ENCODE measurements around the gene EDNRA. TPM values are rescaled to one million over a fixed set of nuclear protein-coding genes. Genes with fewer than 3 reads are reported as not detected.

The EDNRA gene
- total and polyA plus RNA-seq, 2 of the 8 experiments (the other 6 are each of a cell fraction or from before 2014, with no cell fraction given), result 1.7 to 3.3 TPM

DNA sequence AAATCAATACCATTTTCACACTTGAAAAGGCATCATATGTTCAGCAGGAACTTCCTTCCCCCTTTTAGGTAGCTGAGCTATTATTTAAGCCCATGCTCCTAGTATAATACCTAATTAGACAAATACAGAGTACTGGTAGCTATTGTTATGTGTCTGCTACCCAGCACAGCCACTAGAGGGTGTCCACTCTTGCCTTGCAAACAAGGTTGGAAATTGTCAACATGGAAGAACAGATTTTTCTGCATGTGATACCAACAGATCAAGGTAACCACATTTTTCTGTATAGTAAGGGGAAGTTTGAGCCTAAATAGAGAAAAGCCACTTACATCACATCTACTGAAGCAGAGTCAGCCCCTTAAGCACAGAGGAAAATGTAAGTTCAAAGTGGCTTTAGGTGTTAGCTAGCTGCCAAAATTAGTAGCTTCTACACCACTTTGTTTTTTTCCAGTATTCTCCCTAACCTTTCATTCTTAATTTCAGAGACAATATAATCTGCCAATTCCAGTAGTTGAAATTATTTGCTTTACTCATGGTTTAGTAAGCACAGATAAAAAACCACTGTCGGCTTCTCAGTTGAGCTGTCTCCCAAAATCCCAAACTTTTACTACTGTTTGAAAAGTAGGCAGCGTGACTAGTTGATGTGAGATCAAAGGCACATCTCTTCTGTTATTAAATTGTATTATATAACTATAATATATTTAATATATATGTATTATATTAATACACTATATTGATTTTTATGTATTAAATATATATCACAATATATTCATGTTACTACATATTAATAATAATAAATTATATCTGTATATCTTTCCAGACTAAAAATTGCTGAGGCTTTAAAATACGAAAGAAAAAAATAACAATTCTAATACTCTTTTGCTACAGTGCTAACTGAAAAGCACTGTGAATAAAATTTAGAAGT lies 38.2 kb downstream of the EDNRA start (continued):
- TF ChIP-seq RBBP5 (IDR thresholded peaks at IDR 0.05; ENCODE audit: borderline replicate concordance, low read depth, low read length) (no peak), TBP (IDR thresholded peaks at IDR 0.05; ENCODE audit: low read depth, low read length) (no peak), ZNF274 (IDR thresholded peaks at IDR 0.05; ENCODE audit: borderline replicate concordance, extremely low read depth, low read length) (no peak)

All from H1 (cell line).